ENCODE results near the gene VWA3A. TPM values are rescaled to one million over a fixed set of nuclear protein-coding genes. Genes with fewer than 3 reads are reported as not detected.
"Not testable (repeated sequence)": the region's sequence is repeated elsewhere in the genome, so short reads cannot be mapped to it uniquely, and the experiment has no call there.

VWA3A gene
- total RNA-seq, 4 donors from 2014 or later, result 0.17 to 2.0 TPM; not detected in 2

GRCh38 chr16:22123146-22123545 lies 30.8 kb downstream of the VWA3A start:
- DNase-seq (ENCODE audit: low spot score in 2 of 2), result no peak
- TF ChIP-seq POLR2A (IDR thresholded peaks at IDR 0.05) (no peak), CTCF (IDR thresholded peaks at IDR 0.05) (no peak)
- intact Hi-C loops (cut with DNase I; ENCODE audit: low total_unique reads), result no loop called here
- no peak overlapping the region for H3K4me3 ChIP-seq (ENCODE audit: low read depth, poor library complexity, severe bottlenecking)
- WGBS, 2 donors, result 50 to 53% methylated on average over 3 of the region's 3 CpGs

GRCh38 chr16:22123759-22124490 lies 31.6 kb downstream of the VWA3A start:
- 93 to 96% methylated on average over 7 of the region's 7 CpGs for WGBS, 2 donors
- intact Hi-C loops (cut with DNase I; ENCODE audit: low total_unique reads), result no loop called here
- TF ChIP-seq POLR2A (IDR thresholded peaks at IDR 0.05), result no peak
- no peak for TF ChIP-seq CTCF (IDR thresholded peaks at IDR 0.05)
- DNase-seq (ENCODE audit: low spot score in 2 of 2), result no peak
- no peak overlapping the region for H3K4me3 ChIP-seq (ENCODE audit: low read depth, poor library complexity, severe bottlenecking)

- intact Hi-C loops (cut with DNase I; ENCODE audit: low total_unique reads), result no loop called here
- no peak for DNase-seq (ENCODE audit: low spot score in 2 of 2)
- TF ChIP-seq POLR2A (IDR thresholded peaks at IDR 0.05), result no peak
- TF ChIP-seq CTCF (IDR thresholded peaks at IDR 0.05), result no peak
- WGBS, 2 donors, result 91 to 92% methylated on average over 6 of the region's 6 CpGs
- no peak overlapping the region for H3K4me3 ChIP-seq (ENCODE audit: low read depth, poor library complexity, severe bottlenecking)
Observed at GRCh38 chr16:22124583-22125284, 32.4 kb downstream of the VWA3A start.

GRCh38 chr16:22126037-22126558 lies 33.8 kb downstream of the VWA3A start:
- WGBS, 2 donors, result 89% methylated on average over 15 of the region's 15 CpGs
- intact Hi-C loops (cut with DNase I; ENCODE audit: low total_unique reads), result no loop called here
- DNase-seq (ENCODE audit: low spot score in 2 of 2), result no peak
- TF ChIP-seq POLR2A (IDR thresholded peaks at IDR 0.05) (no peak), CTCF (IDR thresholded peaks at IDR 0.05) (no peak)
- H3K4me3 ChIP-seq (ENCODE audit: low read depth, poor library complexity, severe bottlenecking), result no peak overlapping the region

GRCh38 chr16:22128537-22128936 lies 36.2 kb downstream of the VWA3A start:
- DNase-seq (ENCODE audit: low spot score in 2 of 2); H3K4me3 ChIP-seq (ENCODE audit: low read depth, poor library complexity, severe bottlenecking); intact Hi-C loops (cut with DNase I; ENCODE audit: low total_unique reads): not testable (repeated sequence)
- 83 to 96% methylated on average over 1 of the region's 1 CpG for WGBS, 2 donors

- intact Hi-C loops (cut with DNase I; ENCODE audit: low total_unique reads), result no loop called here
- DNase-seq (ENCODE audit: low spot score in 2 of 2), result no peak
- H3K4me3 ChIP-seq (ENCODE audit: low read depth, poor library complexity, severe bottlenecking), result no peak overlapping the region
- TF ChIP-seq POLR2A (IDR thresholded peaks at IDR 0.05) (no peak), CTCF (IDR thresholded peaks at IDR 0.05) (no peak)
Observed at GRCh38 chr16:22130528-22130927, 38.2 kb downstream of the VWA3A start.

All from lower leg skin (tissue), 4 donors.